Activated CD4-positive, alpha-beta memory T cell treated with anti-CD3 and anti-CD28 coated beads, Interleukin-2, amount 10 ng/mL, durations not matched to agents 7 days and 5 days (primary cell): Measurements from ENCODE around the gene GALNS. TPM values are rescaled to one million over a fixed set of nuclear protein-coding genes. Genes with fewer than 3 reads are reported as not detected.

Experiments
- CTCF ChIA-PET: fragments of 350-600 bp; sonication (Branson Sonifier 250); formaldehyde crosslinking; loops from one replicate; lab custom pipeline; 2021; ENCODE audit warnings: antibody characterized with exemption, inconsistent platforms; lab: Charles Lee
- POLR2A ChIA-PET: fragments of 350-600 bp; sonication (Branson Sonifier 250); formaldehyde crosslinking; loops from one replicate; lab custom pipeline; 2021; ENCODE audit warnings: antibody characterized with exemption; lab: Charles Lee
- DNase-seq: peaks from one replicate; pipeline ENCODE4 v3.0.0-alpha.2; 2020
- H3K27ac Mint-ChIP-seq: one replicate; pipeline ENCODE4 v1.8.0; 2021; ENCODE audit warnings: mild to moderate bottlenecking, mixed read lengths
- H3K27me3 Mint-ChIP-seq: one replicate; pipeline ENCODE4 v1.8.0; 2021; ENCODE audit warnings: mixed read lengths
- H3K36me3 Mint-ChIP-seq: one replicate; pipeline ENCODE4 v1.8.0; 2021; ENCODE audit warnings: low read depth, mixed read lengths
- H3K4me1 Mint-ChIP-seq: one replicate; pipeline ENCODE4 v1.8.0; 2021; ENCODE audit warnings: mixed read lengths
- H3K4me3 Mint-ChIP-seq: one replicate; pipeline ENCODE4 v1.8.0; 2021; ENCODE audit warnings: mild to moderate bottlenecking, mixed read lengths
- H3K9me3 Mint-ChIP-seq: one replicate; pipeline ENCODE4 v1.8.0; 2021; ENCODE audit warnings: mixed read lengths
- total RNA-seq, 2 experiments: library from RNA; stranded (reverse); gene quantifications; one replicate each; pipeline ENCODE4 v1.2.3, GENCODE V29; 2021

The GALNS gene
- total RNA-seq, 2 experiments from 2014 or later = 35.2 to 38.2 TPM

DNA sequence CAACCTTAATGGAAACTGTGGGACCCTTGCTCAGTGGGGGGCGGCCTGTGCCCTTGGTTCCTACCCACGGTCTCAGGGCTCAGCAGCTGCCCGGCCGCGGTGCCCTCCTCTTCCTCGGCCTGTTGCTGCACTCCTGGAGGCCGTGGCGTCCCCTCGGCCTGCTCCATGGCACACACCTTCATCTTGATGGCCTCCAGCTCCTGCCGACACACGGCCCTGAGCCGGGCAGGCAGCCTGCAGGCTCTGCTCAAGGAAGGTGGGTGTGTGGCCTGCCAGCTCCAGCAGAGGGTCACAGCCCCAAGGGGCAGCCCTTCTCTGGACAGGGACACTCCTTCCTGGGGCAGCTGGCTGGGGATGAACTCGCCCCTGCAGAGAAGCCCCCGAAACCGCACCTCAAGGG is 9.0 kb upstream of the GALNS start:
- CTCF ChIA-PET = no interaction called here
- no peak overlapping the region for H3K4me3 Mint-ChIP-seq
- H3K27ac Mint-ChIP-seq = no peak overlapping the region
- H3K9me3 Mint-ChIP-seq = no peaks in the 10 kb centered on the region
- POLR2A ChIA-PET = interaction anchor here (1.2 kb wide), 1 partner anchor 9 kb away, joined by 3 read pairs; the partner anchor contains the start of genes GALNS and TRAPPC2L
- peaks cover 6% of the 10 kb centered on the region for H3K36me3 Mint-ChIP-seq
- DNase-seq = no peak
- peaks cover 1% of the 10 kb centered on the region for H3K4me1 Mint-ChIP-seq
- H3K27me3 Mint-ChIP-seq = peaks cover 6% of the 10 kb centered on the region

DNA sequence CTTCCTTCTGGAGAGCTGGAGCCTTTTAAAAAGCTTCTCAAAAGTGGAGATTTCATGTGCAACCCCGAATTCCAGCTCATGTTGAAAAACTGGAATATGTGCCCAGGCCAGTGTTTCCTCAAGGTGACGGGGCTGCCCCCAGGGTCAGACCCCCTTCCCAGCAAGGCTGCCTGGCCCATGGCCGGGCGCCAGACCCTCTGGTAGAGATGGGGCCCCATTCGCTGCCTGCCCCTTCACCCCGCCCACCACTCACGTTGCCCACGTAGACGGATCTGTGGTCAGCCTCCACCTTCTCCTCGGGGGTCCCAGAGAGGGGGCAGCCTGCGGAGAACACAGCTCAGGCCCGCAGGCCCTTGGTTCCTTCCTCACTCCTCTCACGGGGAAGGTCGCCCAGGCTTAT is 8.6 kb upstream of the GALNS start:
- Mint-ChIP-seq H3K4me1 (no peaks in the 10 kb centered on the region), H3K27ac (no peak overlapping the region), H3K4me3 (no peak overlapping the region), H3K36me3 (peaks cover 7% of the 10 kb centered on the region), H3K27me3 (peaks cover 3% of the 10 kb centered on the region), H3K9me3 (no peaks in the 10 kb centered on the region)
- POLR2A ChIA-PET = interaction anchor here (1.2 kb wide), 1 partner anchor 9 kb away, joined by 3 read pairs; the partner anchor contains the start of genes GALNS and TRAPPC2L
- CTCF ChIA-PET = no interaction called here
- no peak for DNase-seq

DNA sequence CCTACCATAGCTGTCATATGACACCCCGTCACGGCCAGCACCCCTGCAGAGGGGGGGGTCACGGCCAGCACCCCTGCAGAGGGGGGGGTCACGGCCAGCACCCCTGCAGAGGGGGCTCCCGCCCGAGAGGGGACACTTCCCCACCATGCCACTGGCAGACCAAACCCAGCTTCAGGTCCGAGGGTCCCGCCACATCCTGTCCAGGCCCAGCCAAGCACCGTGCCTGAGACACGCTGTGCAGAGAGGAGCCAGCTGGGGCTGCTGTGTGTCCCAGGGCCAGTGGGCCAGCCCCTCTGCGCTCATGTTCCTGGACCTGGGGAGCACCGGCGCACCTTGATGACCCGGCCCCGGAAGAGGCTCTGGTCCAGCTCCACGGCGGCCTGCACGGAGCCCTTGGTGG is 7.8 kb upstream of the GALNS start:
- DNase-seq = no peak
- POLR2A ChIA-PET = no interaction called here
- H3K27me3 Mint-ChIP-seq = no peaks in the 10 kb centered on the region
- no peaks in the 10 kb centered on the region for H3K9me3 Mint-ChIP-seq
- no peak overlapping the region for H3K27ac Mint-ChIP-seq
- no peaks in the 10 kb centered on the region for H3K4me1 Mint-ChIP-seq
- CTCF ChIA-PET = no interaction called here
- no peak overlapping the region for H3K4me3 Mint-ChIP-seq
- peaks cover 7% of the 10 kb centered on the region for H3K36me3 Mint-ChIP-seq

DNA sequence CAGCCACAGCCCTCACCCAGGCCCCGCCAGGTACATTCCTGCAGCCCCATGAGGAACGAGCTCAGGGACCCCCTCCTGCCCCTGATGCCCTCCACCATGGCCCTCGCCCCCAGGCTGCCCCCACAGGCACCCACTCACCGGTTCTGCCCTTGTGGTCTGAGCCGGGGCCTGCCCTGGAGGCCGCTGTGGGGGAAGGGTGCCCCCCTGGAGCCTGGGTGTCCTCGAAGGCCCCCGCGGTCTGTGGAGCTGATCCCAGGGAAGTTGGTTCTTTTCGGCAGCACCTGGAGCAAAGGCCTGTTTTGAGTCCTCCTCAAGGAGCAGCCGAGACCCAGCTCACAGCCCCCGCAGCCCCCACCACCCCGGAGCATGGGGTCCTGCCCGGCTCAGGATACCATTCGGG is 7.4 kb upstream of the GALNS start:
- no peaks in the 10 kb centered on the region for H3K9me3 Mint-ChIP-seq
- no peak overlapping the region for H3K27ac Mint-ChIP-seq
- H3K36me3 Mint-ChIP-seq = peaks cover 11% of the 10 kb centered on the region
- H3K4me1 Mint-ChIP-seq = no peaks in the 10 kb centered on the region
- H3K27me3 Mint-ChIP-seq = no peaks in the 10 kb centered on the region
- ChIA-PET CTCF (no interaction called here), POLR2A (no interaction called here)
- no peak overlapping the region for H3K4me3 Mint-ChIP-seq
- DNase-seq = no peak

DNA sequence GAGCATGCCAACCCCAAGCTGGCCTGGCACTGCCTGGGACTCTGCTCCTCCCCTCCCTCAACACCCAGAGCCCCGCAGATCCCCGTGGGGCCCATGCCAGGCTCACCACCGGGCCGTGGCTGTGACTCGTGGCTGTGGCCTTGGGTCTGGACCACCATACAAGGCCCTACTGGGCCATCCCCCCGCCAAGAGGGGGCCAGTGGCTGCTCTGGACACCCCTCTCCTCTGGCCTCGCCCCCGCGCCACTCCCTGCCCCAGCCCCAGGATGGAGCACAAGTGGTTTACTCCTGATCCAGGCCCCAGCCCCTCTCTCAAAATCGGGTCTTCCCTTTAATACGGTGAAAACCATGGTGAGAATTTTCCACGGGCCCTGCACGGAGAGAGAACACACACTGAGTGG is 6.7 kb upstream of the GALNS start:
- DNase-seq = no peak
- Mint-ChIP-seq H3K27me3 (no peaks in the 10 kb centered on the region), H3K36me3 (peaks cover 16% of the 10 kb centered on the region), H3K4me3 (no peak overlapping the region), H3K4me1 (peaks cover 5% of the 10 kb centered on the region), H3K27ac (no peak overlapping the region), H3K9me3 (no peaks in the 10 kb centered on the region)
- ChIA-PET POLR2A (no interaction called here), CTCF (no interaction called here)

DNA sequence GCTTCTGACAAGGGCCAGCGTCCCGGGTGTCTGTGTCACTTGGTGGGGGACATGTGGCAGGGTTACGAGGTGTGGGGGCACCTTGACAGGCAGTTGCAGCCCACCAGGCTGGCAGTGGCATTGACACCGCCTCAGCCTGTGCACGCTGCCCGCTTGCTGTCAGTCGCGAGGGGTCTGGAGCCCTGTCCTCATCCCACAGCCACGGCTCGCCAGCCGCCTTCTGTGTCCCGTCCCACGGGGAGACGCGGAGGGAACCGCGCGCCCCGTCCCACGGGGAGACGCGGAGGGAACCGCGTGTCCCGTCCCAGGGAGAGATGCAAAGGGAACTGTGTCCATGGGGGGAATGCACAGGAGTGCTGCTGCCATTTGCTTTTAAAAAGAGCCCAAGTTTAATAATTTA is 6.2 kb upstream of the GALNS start:
- H3K27me3 Mint-ChIP-seq = no peaks in the 10 kb centered on the region
- ChIA-PET POLR2A (no interaction called here), CTCF (no interaction called here)
- peaks cover 9% of the 10 kb centered on the region for H3K4me1 Mint-ChIP-seq
- H3K9me3 Mint-ChIP-seq = no peaks in the 10 kb centered on the region
- DNase-seq = no peak
- peaks cover 18% of the 10 kb centered on the region for H3K36me3 Mint-ChIP-seq
- H3K27ac Mint-ChIP-seq = no peak overlapping the region
- no peak overlapping the region for H3K4me3 Mint-ChIP-seq

DNA sequence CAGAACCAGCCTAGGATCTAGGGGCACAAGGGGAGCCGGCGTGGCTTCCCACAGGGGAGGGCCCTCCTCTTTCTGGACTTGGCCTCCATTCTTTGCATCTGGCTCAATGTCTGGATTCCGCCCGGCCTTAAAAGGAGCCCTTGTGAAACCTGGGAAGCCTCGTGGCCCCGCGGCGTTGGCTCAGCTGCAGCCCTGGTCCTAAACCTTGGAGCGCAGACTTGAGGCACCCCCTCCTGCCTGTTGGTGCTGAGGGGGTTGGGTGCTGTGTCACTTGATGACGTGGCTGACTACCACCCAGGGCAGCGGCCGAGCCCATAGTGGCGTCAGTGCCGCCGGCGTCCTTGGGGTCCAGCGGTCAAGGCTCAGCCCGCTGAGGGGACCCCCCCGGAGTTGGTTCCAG is 4.6 kb upstream of the GALNS start:
- CTCF ChIA-PET = no interaction called here
- no peak overlapping the region for H3K27ac Mint-ChIP-seq
- POLR2A ChIA-PET = no interaction called here
- no peak overlapping the region for H3K4me3 Mint-ChIP-seq
- no peak for DNase-seq
- no peaks in the 10 kb centered on the region for H3K9me3 Mint-ChIP-seq
- H3K36me3 Mint-ChIP-seq = peaks cover 23% of the 10 kb centered on the region
- no peaks in the 10 kb centered on the region for H3K27me3 Mint-ChIP-seq
- peaks cover 14% of the 10 kb centered on the region for H3K4me1 Mint-ChIP-seq

DNA sequence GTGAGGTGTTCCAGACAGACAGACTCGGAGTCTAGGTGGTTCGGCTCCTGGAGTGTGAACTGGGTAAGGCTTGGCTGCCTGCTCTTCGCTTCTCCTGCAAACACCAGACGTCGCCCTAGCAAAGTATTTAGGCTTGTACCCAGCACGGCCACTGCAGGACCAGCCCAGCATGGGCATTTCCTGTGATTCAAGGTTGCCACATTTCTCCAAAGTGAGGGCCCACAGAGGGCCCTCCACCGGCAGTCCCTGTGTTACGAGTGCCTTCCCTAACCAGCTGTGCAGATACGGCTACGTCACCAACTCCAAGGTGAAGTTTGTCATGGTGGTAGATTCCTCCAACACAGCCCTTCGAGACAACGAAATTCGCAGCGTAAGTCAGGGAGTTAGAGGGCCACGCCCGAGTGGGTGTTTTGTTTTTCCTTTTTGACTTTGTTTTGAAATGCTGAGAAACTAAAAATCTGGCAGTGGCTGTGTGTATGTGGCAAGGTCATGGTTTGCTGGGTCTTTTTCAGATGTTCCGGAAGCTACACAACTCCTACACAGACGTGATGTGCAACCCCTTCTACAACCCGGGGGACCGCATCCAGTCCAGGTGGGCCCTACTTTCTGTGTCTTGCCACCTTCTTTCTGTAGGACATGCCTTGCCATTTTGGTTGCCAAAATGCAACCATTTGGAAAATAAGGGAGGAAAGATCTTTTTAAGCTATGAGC is 2.8 kb upstream of the GALNS start:
- no peak overlapping the region for H3K27ac Mint-ChIP-seq

DNA sequence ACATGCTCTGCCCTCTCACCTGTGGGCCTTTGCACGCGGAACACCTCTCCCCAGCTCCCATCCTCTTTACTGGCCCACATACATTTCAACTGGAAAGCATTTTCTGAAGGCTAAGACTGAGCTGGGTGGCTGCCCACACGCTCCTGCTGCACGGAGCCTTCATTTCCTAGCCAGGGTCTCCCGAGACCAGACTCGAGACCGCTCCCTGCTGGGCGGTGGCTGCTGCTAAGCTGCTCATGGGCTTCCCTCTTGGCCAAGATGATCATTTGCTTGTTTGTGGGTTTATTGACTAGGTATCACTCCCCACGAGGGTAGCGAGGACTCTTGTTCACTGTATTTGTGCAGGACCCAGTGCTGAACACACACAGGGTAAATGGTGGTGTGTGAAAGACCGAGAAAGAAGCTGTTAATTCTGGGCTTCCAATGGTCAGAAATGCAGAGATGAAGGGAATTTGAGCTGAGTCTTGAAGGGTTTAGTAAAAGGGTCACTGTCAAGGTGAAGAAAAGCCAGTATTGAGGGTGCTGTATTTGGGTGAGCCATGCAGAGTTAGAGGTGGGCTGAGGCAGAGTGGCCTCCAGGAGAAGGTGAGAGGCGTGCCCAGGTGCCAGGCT is 1.1 kb upstream of the GALNS start:
- H3K9me3 Mint-ChIP-seq = no peaks in the 10 kb centered on the region

More for the DNA sequence above, 2.8 kb upstream of the GALNS start:
- CTCF ChIA-PET = interaction anchor here (2.8 to 2.9 kb wide), 2 partner anchors 48 to 122 kb away, joined by 16 to 36 read pairs; partner anchors contain the start of gene APRT
- Mint-ChIP-seq H3K4me3 (no peak overlapping the region), H3K27me3 (no peaks in the 10 kb centered on the region), H3K36me3 (peaks cover 23% of the 10 kb centered on the region), H3K4me1 (peaks cover 26% of the 10 kb centered on the region), H3K9me3 (no peaks in the 10 kb centered on the region)
- POLR2A ChIA-PET = interaction anchor here (0.6 kb wide), 1 partner anchor 381 kb away, joined by 3 read pairs; no protein-coding TSS in a partner anchor
- no peak for DNase-seq

DNA sequence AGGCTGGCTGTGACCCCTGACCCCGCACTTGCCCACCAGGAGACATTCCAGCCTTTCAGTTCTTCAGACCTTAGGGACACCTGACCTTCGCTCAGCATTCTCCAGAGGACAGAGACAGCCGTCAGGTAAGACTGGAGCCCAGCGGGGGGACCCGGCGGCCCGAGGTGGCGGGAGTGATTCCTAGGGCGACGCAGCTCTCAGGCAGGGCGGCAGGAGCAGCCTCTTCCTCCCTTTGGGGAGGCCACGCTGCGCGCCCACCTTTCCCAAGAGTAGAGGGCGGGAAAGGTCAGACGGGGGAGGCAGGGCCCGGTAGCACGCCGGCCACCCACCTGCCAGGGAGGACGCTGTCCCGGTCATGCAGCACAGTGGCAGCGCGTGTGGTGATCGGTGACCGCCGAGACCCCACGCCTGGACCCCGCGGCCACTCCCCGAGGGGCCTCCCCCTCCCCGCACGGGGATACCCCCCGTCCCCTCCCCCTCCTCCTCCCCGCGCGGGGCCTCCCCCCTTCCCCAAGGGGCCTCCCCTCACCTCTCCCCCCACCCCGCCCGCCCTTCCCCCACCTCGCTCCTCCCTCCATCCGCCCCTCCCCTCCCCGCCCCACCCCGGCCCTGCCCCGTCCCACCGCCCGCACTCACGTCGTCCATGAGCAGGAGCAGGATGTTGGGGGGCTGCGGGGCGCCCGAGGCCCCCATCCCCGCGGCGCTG is 472 bp downstream of the GALNS start:
- peaks cover 34% of the 10 kb centered on the region for H3K4me1 Mint-ChIP-seq
- no peaks in the 10 kb centered on the region for H3K9me3 Mint-ChIP-seq
- peaks cover 21% of the 10 kb centered on the region for H3K36me3 Mint-ChIP-seq
- no peaks in the 10 kb centered on the region for H3K27me3 Mint-ChIP-seq
- H3K27ac Mint-ChIP-seq = peak overlapping the region; percentile 44
- ChIA-PET CTCF (interaction anchor here (1.6 to 2.9 kb wide), 4 partner anchors 45 to 119 kb away, joined by 6 to 36 read pairs (median 14); partner anchors contain the start of gene APRT), POLR2A (interaction anchor here (0.8 to 4.9 kb wide), 13 partner anchors 9 to 384 kb away, joined by 3 to 59 read pairs (median 4); partner anchors contain the start of genes APRT, ZC3H18 and ZNF778)
- DNase-seq = no peak
- H3K4me3 Mint-ChIP-seq = peak overlapping the region; percentile 97

More for the DNA sequence above, 1.1 kb upstream of the GALNS start:
- H3K4me3 Mint-ChIP-seq = peak overlapping the region; percentile 97
- no peaks in the 10 kb centered on the region for H3K27me3 Mint-ChIP-seq
- H3K27ac Mint-ChIP-seq = peak overlapping the region; percentile 82
- H3K4me1 Mint-ChIP-seq = peaks cover 29% of the 10 kb centered on the region
- POLR2A ChIA-PET = interaction anchor here (0.5 to 4.9 kb wide), 13 partner anchors 12 to 1164 kb away, joined by 3 to 59 read pairs (median 4); partner anchors contain the start of genes ACSF3, APRT, ZC3H18 and ZNF778
- peaks cover 23% of the 10 kb centered on the region for H3K36me3 Mint-ChIP-seq
- peak; percentile 80 for DNase-seq
- CTCF ChIA-PET = interaction anchor here (0.7 to 2.9 kb wide), 14 partner anchors 11 to 389 kb away, joined by 3 to 36 read pairs (median 6); partner anchors contain the start of genes APRT and CDH15

DNA sequence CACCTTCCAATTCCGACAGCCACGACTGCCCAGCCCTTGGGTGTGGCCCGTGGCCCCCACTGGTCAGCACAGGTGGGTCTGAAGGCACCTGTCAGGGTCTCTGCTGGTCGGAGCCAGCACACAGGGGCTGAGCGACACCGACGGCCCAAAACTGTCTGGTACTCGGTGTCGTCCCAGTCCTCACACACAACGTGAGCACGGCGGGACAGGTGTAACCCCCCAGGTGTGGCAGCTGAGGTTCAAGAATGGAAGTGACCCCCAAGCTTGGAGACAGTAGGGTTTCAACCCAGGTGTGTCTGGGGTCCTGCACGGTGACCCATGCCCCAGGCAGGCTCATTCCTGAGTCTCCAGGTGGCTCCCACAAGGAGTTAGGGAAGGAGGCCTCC is 1.0 kb downstream of the GALNS start:
- ChIA-PET POLR2A (interaction anchor here (3.0 to 4.9 kb wide), 2 partner anchors 45 to 74 kb away, joined by 14 to 59 read pairs; partner anchors contain the start of gene APRT), CTCF (interaction anchor here (1.6 kb wide), 1 partner anchor 118 kb away, joined by 4 read pairs; no protein-coding TSS in a partner anchor)
- Mint-ChIP-seq H3K36me3 (peaks cover 17% of the 10 kb centered on the region), H3K4me3 (peak overlapping the region; percentile 73), H3K27ac (peak overlapping the region; percentile 44), H3K27me3 (no peaks in the 10 kb centered on the region), H3K4me1 (peaks cover 34% of the 10 kb centered on the region), H3K9me3 (no peaks in the 10 kb centered on the region)
- no peak for DNase-seq

DNA sequence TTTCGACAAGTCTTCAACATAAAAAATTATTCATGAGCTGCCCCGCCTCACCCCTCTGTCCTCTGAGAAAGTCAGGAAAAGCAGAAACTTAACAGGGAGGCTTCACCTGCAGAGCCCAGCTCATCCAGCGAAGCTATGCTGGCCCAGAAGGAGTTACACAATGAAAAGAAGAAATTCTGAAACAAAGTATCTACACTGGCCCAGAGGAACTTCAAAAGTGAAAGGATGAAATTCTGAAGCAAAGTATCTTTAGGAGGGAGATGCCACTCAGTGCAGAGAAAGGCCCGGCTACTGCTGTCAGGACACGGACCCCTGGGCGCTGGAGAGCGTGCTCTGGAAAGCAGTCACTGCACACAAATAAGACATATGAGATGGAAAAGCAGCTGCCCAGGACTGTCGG is 1.6 kb downstream of the GALNS start:
- DNase-seq = no peak
- no peaks in the 10 kb centered on the region for H3K9me3 Mint-ChIP-seq
- H3K27ac Mint-ChIP-seq = peak overlapping the region; percentile 13
- CTCF ChIA-PET = interaction anchor here (0.7 to 1.6 kb wide), 2 partner anchors 71 to 118 kb away, joined by 4 to 7 read pairs; no protein-coding TSS in a partner anchor
- H3K27me3 Mint-ChIP-seq = no peaks in the 10 kb centered on the region
- H3K36me3 Mint-ChIP-seq = peaks cover 16% of the 10 kb centered on the region
- peaks cover 34% of the 10 kb centered on the region for H3K4me1 Mint-ChIP-seq
- peak overlapping the region; percentile 53 for H3K4me3 Mint-ChIP-seq
- POLR2A ChIA-PET = interaction anchor here (4.9 kb wide), 1 partner anchor 44 kb away, joined by 59 read pairs; the partner anchor contains the start of gene APRT
